PFSK-1 (cell line): ENCODE data around the gene CARD8.

Experiments used
- POLR2AphosphoS5 ChIP-seq: IDR thresholded peaks from 2 replicates; pipeline ENCODE4 v1.6.1; 2012; ENCODE audit warnings: low read depth, mild to moderate bottlenecking, control low read depth, low read length, moderate library complexity
- SIN3A ChIP-seq: IDR thresholded peaks from 2 replicates; pipeline ENCODE4 v1.6.1; 2012; ENCODE audit warnings: mild to moderate bottlenecking, low read length, moderate library complexity, borderline replicate concordance; ENCODE audit not compliant: insufficient read depth
- TAF1 ChIP-seq: IDR thresholded peaks from 2 replicates; pipeline ENCODE4 v1.6.1; 2012; ENCODE audit warnings: low read length, control low read depth, borderline replicate concordance; ENCODE audit not compliant: insufficient read depth

- no peak for TF ChIP-seq POLR2AphosphoS5
- no peak for TF ChIP-seq SIN3A
- no peak for TF ChIP-seq TAF1
Observed at GRCh38 chr19:48169578-48169938, 86.2 kb downstream of the CARD8 start.
